T-helper 1 cell treated with Interleukin-12 subunit alpha and Interleukin-12 subunit beta and Interleukin-4 antibody, amounts not matched to agents 30 μg/mL and 1 μg/mL, for 36 hours (primary cell): ENCODE measurements around the gene SUMO3.
"Not testable (repeated sequence)": the region's sequence is repeated elsewhere in the genome, so short reads cannot be mapped to it uniquely, and the experiment has no call there.

Experiments used
- H3K27ac Mint-ChIP-seq: one replicate; pipeline ENCODE4 v1.8.0; 2021; ENCODE audit warnings: mild to moderate bottlenecking, mixed read lengths
- H3K27me3 Mint-ChIP-seq: one replicate; pipeline ENCODE4 v1.8.0; 2021; ENCODE audit warnings: low read depth, mixed read lengths
- H3K36me3 Mint-ChIP-seq: one replicate; pipeline ENCODE4 v1.8.0; 2021; ENCODE audit warnings: low read depth, mixed read lengths
- H3K4me1 Mint-ChIP-seq: one replicate; pipeline ENCODE4 v1.8.0; 2021; ENCODE audit warnings: low read depth, mixed read lengths
- H3K4me3 Mint-ChIP-seq: one replicate; pipeline ENCODE4 v1.8.0; 2021; ENCODE audit warnings: mild to moderate bottlenecking, moderate library complexity, mixed read lengths
- H3K9me3 Mint-ChIP-seq: one replicate; pipeline ENCODE4 v1.8.0; 2021; ENCODE audit warnings: mixed read lengths

SUMO3 gene

DNA sequence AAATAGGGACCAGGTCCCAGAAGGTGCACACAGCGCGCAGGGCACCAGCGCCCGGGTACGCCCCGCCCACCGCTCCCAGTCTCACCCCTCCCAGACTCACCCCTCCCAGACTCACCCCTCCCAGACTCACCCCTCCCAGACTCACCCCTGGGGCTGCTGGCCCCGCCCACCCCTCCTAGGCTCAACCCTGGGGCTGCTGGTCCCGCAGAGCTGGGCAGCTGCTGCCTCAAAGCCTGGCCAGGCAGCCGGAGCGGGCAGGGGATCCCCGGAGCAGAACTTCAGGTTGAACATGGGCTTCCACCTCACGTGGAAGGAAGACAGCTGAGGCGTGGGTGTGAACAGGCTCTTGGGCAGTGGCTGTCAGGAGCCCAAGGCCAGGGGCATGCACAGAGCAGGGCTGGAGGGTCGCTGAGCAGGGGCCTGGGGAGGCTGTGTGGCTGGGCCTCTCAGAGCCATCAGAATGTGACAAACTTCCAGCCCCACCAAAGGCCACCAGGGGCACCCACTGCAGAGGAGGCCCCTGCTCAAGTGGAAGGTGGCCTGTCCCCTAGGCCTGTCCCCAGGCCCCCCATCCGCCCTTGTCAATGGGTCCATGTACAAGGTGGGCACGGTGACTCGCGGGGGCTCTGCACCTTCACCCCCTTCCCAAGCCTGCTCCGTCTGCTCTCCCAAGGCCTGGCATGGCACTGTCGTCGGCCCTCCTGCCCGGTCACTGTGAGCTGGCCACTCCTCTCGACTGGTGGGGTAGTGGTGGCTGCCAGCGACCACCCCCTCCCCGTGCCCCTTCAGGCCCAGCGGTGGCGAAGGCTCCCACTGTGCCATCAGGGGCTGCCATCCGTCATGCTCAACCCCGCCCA, 20.4 kb upstream of the SUMO3 start:
- Mint-ChIP-seq H3K9me3 (no peaks in the 10 kb centered on the region), H3K4me3 (no peak overlapping the region), H3K4me1 (no peaks in the 10 kb centered on the region), H3K36me3 (no peaks in the 10 kb centered on the region), H3K27ac (no peak overlapping the region), H3K27me3 (no peaks in the 10 kb centered on the region)

DNA sequence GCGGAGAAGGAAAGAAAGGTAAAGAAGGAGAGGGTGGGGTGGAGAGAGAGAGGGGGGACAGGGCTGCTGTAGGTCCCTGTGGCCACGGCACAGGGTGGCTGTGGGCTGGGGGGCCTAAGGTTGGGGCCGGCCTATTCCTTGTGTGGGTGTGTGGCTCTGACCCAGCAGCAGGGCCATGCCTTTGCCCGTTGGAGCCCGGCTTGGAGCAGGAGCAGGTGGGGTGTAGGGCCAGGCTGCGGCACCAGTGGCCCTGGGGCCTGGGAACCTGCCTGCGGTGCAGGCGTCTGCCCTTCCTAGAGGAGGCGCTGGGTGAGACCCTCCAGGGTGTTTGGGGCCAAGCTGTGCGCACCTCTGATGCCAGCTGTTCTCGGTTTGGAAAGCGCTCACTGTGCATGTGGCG, 19.7 kb upstream of the SUMO3 start:
- Mint-ChIP-seq H3K9me3 (no peaks in the 10 kb centered on the region), H3K36me3 (no peaks in the 10 kb centered on the region), H3K27ac (no peak overlapping the region), H3K27me3 (no peaks in the 10 kb centered on the region), H3K4me1 (no peaks in the 10 kb centered on the region), H3K4me3 (no peak overlapping the region)

GRCh38 chr21:44836666-44837471, 19.0 kb upstream of the SUMO3 start:
- H3K4me3 Mint-ChIP-seq: no peak overlapping the region
- H3K36me3 Mint-ChIP-seq: no peaks in the 10 kb centered on the region
- no peaks in the 10 kb centered on the region for H3K27me3 Mint-ChIP-seq
- H3K27ac Mint-ChIP-seq: no peak overlapping the region
- H3K4me1 Mint-ChIP-seq: no peaks in the 10 kb centered on the region
- H3K9me3 Mint-ChIP-seq: no peaks in the 10 kb centered on the region

DNA sequence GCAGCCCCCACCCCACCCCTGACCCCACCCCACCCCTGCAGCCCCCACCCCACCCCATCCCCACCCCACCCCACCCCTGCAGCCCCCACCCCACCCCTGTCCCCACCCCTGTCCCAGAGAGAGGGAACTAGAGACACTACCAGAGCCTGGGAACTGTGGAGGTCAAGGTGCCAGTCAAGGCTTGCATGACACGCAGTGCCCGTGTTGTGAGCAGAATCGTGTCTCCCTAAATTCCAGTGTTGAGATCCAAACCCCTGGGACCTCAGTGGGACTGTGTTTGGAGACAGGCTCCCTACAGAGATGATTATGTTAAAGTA, 18.4 kb upstream of the SUMO3 start:
- Mint-ChIP-seq H3K9me3 (no peaks in the 10 kb centered on the region), H3K27ac (no peak overlapping the region), H3K36me3 (no peaks in the 10 kb centered on the region), H3K27me3 (no peaks in the 10 kb centered on the region), H3K4me1 (peaks cover 1% of the 10 kb centered on the region), H3K4me3 (no peak overlapping the region)

GRCh38 chr21:44835647-44835973, 17.7 kb upstream of the SUMO3 start:
- Mint-ChIP-seq H3K36me3 (no peaks in the 10 kb centered on the region), H3K9me3 (no peaks in the 10 kb centered on the region), H3K27ac (no peak overlapping the region), H3K4me1 (peaks cover 5% of the 10 kb centered on the region), H3K4me3 (no peak overlapping the region), H3K27me3 (no peaks in the 10 kb centered on the region)

DNA sequence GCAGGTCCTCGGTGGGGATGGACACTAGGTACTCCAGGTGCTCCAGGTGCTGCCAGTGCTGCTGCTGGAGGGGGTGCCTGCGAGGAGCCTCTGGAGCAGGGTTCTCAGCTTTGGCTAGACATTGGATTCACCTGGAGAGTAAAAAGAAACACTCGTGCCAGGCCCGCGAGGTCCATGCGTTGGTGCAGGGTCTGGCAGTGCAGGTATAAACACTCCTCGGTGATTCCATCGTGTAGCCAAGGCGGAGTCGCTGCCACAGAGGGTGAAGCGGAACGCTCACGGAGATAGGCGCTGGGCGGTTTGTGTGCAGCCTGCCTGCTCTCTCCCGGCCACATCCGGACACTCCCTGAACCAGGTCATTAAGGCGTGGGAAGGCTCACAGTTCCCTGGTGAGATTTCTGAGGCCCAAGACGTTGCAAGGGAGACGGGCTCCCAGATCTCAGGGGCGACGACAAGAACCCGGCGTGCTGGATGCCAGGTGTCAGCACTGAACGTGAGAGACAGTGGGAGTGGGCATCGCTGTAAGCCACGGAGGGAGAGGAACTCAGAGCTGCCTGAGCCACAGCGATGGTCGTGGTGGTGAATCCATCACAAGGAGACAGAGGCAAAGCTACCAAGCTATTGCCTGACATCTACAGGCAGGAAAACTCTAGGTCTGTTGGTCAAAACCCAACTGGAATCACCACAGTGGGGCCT, 17.2 kb upstream of the SUMO3 start:
- Mint-ChIP-seq H3K27ac (no peak overlapping the region), H3K9me3 (no peaks in the 10 kb centered on the region)

GRCh38 chr21:44834231-44834950, 16.5 kb upstream of the SUMO3 start:
- H3K27me3 Mint-ChIP-seq: no peaks in the 10 kb centered on the region
- no peak overlapping the region for H3K4me3 Mint-ChIP-seq
- H3K36me3 Mint-ChIP-seq: no peaks in the 10 kb centered on the region
- peaks cover 5% of the 10 kb centered on the region for H3K9me3 Mint-ChIP-seq
- peaks cover 5% of the 10 kb centered on the region for H3K4me1 Mint-ChIP-seq
- no peak overlapping the region for H3K27ac Mint-ChIP-seq

More for the DNA sequence above, 17.2 kb upstream of the SUMO3 start:
- H3K4me1 Mint-ChIP-seq: peaks cover 5% of the 10 kb centered on the region
- H3K36me3 Mint-ChIP-seq: no peaks in the 10 kb centered on the region
- no peak overlapping the region for H3K4me3 Mint-ChIP-seq
- no peaks in the 10 kb centered on the region for H3K27me3 Mint-ChIP-seq

GRCh38 chr21:44833663-44834062, 15.8 kb upstream of the SUMO3 start:
- no peak overlapping the region for H3K27ac Mint-ChIP-seq
- H3K4me1 Mint-ChIP-seq: peaks cover 5% of the 10 kb centered on the region
- H3K36me3 Mint-ChIP-seq: no peaks in the 10 kb centered on the region
- H3K27me3 Mint-ChIP-seq: peaks cover 2% of the 10 kb centered on the region
- H3K4me3 Mint-ChIP-seq: no peak overlapping the region
- H3K9me3 Mint-ChIP-seq: peaks cover 11% of the 10 kb centered on the region

- peaks cover 11% of the 10 kb centered on the region for H3K27me3 Mint-ChIP-seq
- H3K27ac Mint-ChIP-seq, H3K36me3 Mint-ChIP-seq, H3K4me1 Mint-ChIP-seq, H3K4me3 Mint-ChIP-seq: not testable (repeated sequence)
- peaks cover 21% of the 10 kb centered on the region for H3K9me3 Mint-ChIP-seq
These were observed 14.8 kb upstream of the SUMO3 start for GRCh38 chr21:44832516-44833255.

- Mint-ChIP-seq H3K4me1 (peaks cover 5% of the 10 kb centered on the region), H3K9me3 (peaks cover 29% of the 10 kb centered on the region), H3K36me3 (peaks cover 5% of the 10 kb centered on the region), H3K4me3 (no peak overlapping the region), H3K27ac (no peak overlapping the region), H3K27me3 (peaks cover 17% of the 10 kb centered on the region)
These were observed 13.5 kb upstream of the SUMO3 start for GRCh38 chr21:44831227-44831860.

DNA sequence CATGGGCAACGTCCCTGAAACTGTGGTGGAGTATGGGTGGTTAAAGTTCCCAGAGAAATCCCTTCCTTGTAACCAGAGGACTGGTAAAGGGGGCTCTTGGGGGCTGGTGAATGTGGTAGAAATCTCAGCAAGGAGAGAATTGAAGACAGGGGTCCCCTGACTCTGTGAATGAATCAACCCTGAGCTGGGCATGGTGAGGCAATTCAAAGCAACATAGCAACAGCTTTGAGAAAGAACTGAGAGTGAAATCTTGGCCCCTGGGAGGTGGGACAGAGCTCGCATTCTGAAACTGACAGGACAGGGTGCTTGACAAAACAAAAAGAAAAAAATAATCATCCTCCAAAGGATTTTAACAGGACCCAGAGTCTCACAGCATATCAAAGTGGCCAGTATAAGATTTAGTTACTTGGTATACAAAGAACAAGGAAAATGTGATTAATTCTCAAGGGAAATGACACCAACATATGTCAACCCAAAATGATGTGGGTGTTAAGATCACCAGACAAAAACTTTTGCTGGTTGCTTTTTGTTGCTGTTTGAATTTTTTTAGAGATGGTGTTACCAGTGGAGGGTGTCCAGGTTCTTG, 11.7 kb upstream of the SUMO3 start:
- Mint-ChIP-seq H3K27me3 (peaks cover 20% of the 10 kb centered on the region), H3K27ac (no peak overlapping the region), H3K9me3 (peaks cover 33% of the 10 kb centered on the region), H3K4me1 (peaks cover 5% of the 10 kb centered on the region), H3K36me3 (peaks cover 5% of the 10 kb centered on the region), H3K4me3 (no peak overlapping the region)

DNA sequence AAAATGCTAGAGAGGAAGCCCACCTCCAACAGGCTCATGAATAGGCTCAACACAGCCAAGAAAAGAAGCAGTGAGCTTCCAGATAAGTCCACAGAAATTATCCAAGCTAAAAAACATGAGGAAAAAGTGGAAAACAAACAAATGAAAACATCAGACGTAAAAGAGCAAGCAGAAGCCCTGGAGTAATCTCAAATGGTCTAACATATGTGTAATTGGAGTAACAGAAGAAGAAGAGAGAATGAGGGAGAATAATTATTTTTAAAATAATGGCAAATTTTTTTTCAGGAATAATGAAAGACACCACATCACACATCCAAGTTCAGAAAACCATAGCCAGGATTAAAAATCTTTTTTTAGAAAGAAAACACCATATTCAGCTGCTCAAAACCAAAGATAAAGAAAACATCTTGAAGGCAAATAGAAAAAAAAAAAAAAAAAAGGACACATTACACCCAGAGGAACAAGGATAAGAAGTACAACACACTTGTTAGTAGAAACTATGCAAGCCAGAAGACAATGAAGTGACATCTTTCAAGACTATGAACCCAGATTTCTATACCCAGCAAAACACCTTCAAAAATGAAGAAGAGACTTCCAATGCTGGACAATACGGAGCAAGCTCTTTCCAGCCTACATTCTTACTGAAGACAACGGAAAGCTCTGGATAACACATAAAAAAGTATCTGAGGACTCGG, 10.6 kb upstream of the SUMO3 start:
- Mint-ChIP-seq H3K9me3 (peaks cover 37% of the 10 kb centered on the region), H3K27ac (no peak overlapping the region), H3K4me1 (peaks cover 5% of the 10 kb centered on the region), H3K36me3 (peaks cover 8% of the 10 kb centered on the region), H3K4me3 (no peak overlapping the region), H3K27me3 (peaks cover 20% of the 10 kb centered on the region)

DNA sequence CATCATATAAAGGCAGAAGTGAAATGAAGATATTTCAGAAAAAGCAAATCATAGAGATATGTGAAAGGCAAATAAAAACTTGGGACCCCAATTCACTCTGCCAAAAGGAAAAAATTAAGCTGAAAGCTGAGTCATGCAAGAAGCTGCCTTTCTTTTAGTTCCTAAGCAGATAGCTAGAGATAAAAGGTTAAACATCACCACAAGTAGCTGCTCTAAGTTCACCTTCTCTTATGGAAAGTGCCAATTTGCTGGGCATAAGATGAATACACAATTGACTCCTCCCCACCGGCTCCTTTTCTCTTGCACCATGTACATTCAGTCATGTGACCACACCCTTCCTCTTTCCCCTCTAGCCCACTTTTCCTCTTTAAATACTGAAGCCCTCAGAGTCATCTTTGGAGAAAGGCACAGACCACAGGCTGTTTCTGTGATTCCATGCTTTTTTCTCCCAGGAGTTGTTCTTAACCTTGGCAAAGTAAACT, 5.4 kb upstream of the SUMO3 start:
- no peak overlapping the region for H3K4me3 Mint-ChIP-seq
- H3K27ac Mint-ChIP-seq: no peak overlapping the region
- peaks cover 23% of the 10 kb centered on the region for H3K27me3 Mint-ChIP-seq
- no peaks in the 10 kb centered on the region for H3K4me1 Mint-ChIP-seq
- peaks cover 40% of the 10 kb centered on the region for H3K9me3 Mint-ChIP-seq
- H3K36me3 Mint-ChIP-seq: peaks cover 8% of the 10 kb centered on the region
